HepG2 (cell line): ENCODE results near the gene DIABLO. TPM values are rescaled to one million over a fixed set of nuclear protein-coding genes. Genes with fewer than 3 reads are reported as not detected.
A peak's percentile ranks its signal among the peaks of the same experiment; 100 is the strongest.

Source experiments
- ATAC-seq: fragments of 200-7000 bp; cut with Tn5 transposase; 3 replicates; pipeline ENCODE4 v1.9.1; 2020; ENCODE audit warnings: mild to moderate bottlenecking, moderate library complexity
- BruUV-seq: library from RNA; stranded (reverse); fragments of 400-500 nt; replicated peaks from 2 replicates; lab custom pipeline; 2021; lab: Mats Ljungman, UMichigan
- CTCF ChIA-PET: fragments of 300-600 bp; formaldehyde crosslinking; extraction: SDS; loops from one replicate; lab custom pipeline; 2021; ENCODE audit warnings: low total read pairs, inconsistent platforms, low intra/inter-chr PET ratio; lab: Yijun Ruan, JAX
- POLR2A ChIA-PET: fragments of 350-600 bp; sonication (Branson Sonifier 250); formaldehyde crosslinking; loops from one replicate; lab custom pipeline; 2020; ENCODE audit warnings: antibody characterized with exemption, inconsistent platforms; lab: Yijun Ruan, JAX
- DNase-seq: peaks from one replicate; pipeline ENCODE4 v3.0.0-alpha.2; 2015; ENCODE audit warnings: low spot score
- FAIRE-seq: peaks from 3 replicates; lab custom pipeline; 2011; peaks lifted over from hg19 to GRCh38; lab: Jason Lieb, UNC
- H2AFZ ChIP-seq: one replicate; pipeline ENCODE4 v1.6.1; 2011; ENCODE audit warnings: low read length, inconsistent platforms
- H3K27ac ChIP-seq: fragments of 300-600 bp; 3 replicates; pipeline ENCODE4 v1.8.0; 2011; ENCODE audit warnings: mixed run types, mild to moderate bottlenecking, mixed read lengths, low read length, inconsistent platforms; ENCODE audit not compliant: insufficient read depth; ENCODE audit errors: extremely low read length
- H3K27me3 ChIP-seq, 2 experiments: fragments of 200-600 bp in 1 of 2; 2 replicates in 1 of 2; 3 replicates in 1 of 2; pipeline versions ENCODE4 v1.6.0 to v1.8.0; 2011; ENCODE audit warnings: low read length in 2 of 2, mild to moderate bottlenecking in 2 of 2, moderate library complexity in 2 of 2, inconsistent platforms in 1 of 2; ENCODE audit not compliant: insufficient read depth in 2 of 2, control insufficient read depth in 1 of 2
- H3K36me3 ChIP-seq, 2 experiments: fragments of 200-600 bp in 1 of 2; replicated peaks in 1 of 2; 2 replicates in 1 of 2; 3 replicates in 1 of 2; pipeline versions ENCODE4 v1.5.1 to v1.8.0; 2011; ENCODE audit warnings: low read length in 2 of 2, inconsistent platforms in 1 of 2; ENCODE audit not compliant: insufficient read depth in 2 of 2, control insufficient read depth in 1 of 2
- H3K4me1 ChIP-seq: 2 replicates; pipeline ENCODE4 v1.5.1; 2012; ENCODE audit warnings: low read length, inconsistent platforms; ENCODE audit not compliant: insufficient read depth
- H3K4me2 ChIP-seq: 2 replicates; pipeline ENCODE4 v1.6.0; 2011; ENCODE audit warnings: low read depth, low read length, inconsistent platforms
- H3K4me3 ChIP-seq, 3 experiments: fragments of 200-600 bp in 1 of 3; sonication (generic), shearing (Covaris generic) in 1 of 3; replicated peaks in 1 of 3; 2 replicates each; pipeline ENCODE4 v1.5.1; 2011 to 2016; ENCODE audit warnings: low read length in 3 of 3, inconsistent platforms in 2 of 3, low read depth in 2 of 3, mild to moderate bottlenecking in 2 of 3, control low read depth in 1 of 3, mixed read lengths in 1 of 3; ENCODE audit not compliant: insufficient read depth in 1 of 3
- H3K79me2 ChIP-seq: one replicate; pipeline ENCODE4 v1.6.1; 2011; ENCODE audit warnings: low read length, inconsistent platforms; ENCODE audit not compliant: insufficient read depth
- H3K9ac ChIP-seq: 2 replicates; pipeline ENCODE4 v1.6.0; 2011; ENCODE audit warnings: mild to moderate bottlenecking, low read depth, low read length, inconsistent platforms; ENCODE audit not compliant: insufficient read depth
- H3K9me3 ChIP-seq: 2 replicates; pipeline ENCODE4 v1.5.1; 2012; ENCODE audit warnings: mild to moderate bottlenecking, low read length
- H4K20me1 ChIP-seq: 2 replicates; pipeline ENCODE4 v1.6.0; 2011; ENCODE audit warnings: inconsistent platforms, mild to moderate bottlenecking, low read length, moderate library complexity; ENCODE audit not compliant: insufficient read depth
- AGO1 ChIP-seq: fragments of 200-400 bp; formaldehyde crosslinking; IDR thresholded peaks from 2 replicates; pipeline ENCODE4 v1.6.1; 2017; ENCODE audit warnings: mild to moderate bottlenecking, low read depth, low read length, moderate library complexity; ENCODE audit not compliant: poor library complexity, severe bottlenecking
- AGO2 ChIP-seq: fragments of 200-400 bp; formaldehyde crosslinking; optimal IDR thresholded peaks from 2 replicates; pipeline ENCODE3; 2017; ENCODE audit warnings: mild to moderate bottlenecking, low read depth, low read length, moderate library complexity
- CENPX ChIP-seq: sonication (generic); formaldehyde crosslinking; IDR thresholded peaks from 2 replicates; pipeline ENCODE4 v1.9.0; 2021; ENCODE audit warnings: mild to moderate bottlenecking, missing genetic modification reagents, moderate library complexity
- HES4 ChIP-seq: sonication (generic); formaldehyde crosslinking; IDR thresholded peaks from 2 replicates; pipeline ENCODE4 v1.9.0; 2021; ENCODE audit warnings: mild to moderate bottlenecking, missing genetic modification reagents, borderline replicate concordance
- NRL ChIP-seq: sonication (generic); formaldehyde crosslinking; IDR thresholded peaks from 2 replicates; pipeline ENCODE4 v1.5.0; 2020; ENCODE audit warnings: missing genetic modification reagents, mild to moderate bottlenecking, moderate library complexity, borderline replicate concordance
- PAF1 ChIP-seq: IDR thresholded peaks from 2 replicates; pipeline ENCODE4 v1.6.1; 2016; ENCODE audit warnings: missing genetic modification reagents, missing compliant biosample characterization
- POLR2A ChIP-seq, 2 experiments: IDR thresholded peaks; 2 replicates each; pipeline ENCODE4 v1.6.1; 2011; ENCODE audit warnings: low read depth in 2 of 2, low read length in 2 of 2, mild to moderate bottlenecking in 1 of 2, moderate library complexity in 1 of 2; ENCODE audit not compliant: insufficient read depth in 1 of 2
- POLR2AphosphoS2 ChIP-seq: IDR thresholded peaks from 2 replicates; pipeline ENCODE4 v1.6.1; 2011; ENCODE audit warnings: low read depth, low read length, improper control_type of control experiment
- RBM22 ChIP-seq: fragments of 200-400 bp; formaldehyde crosslinking; optimal IDR thresholded peaks from 2 replicates; pipeline ENCODE3; 2017; ENCODE audit warnings: mild to moderate bottlenecking, low read length, moderate library complexity
- TGIF2 ChIP-seq: IDR thresholded peaks from 2 replicates; pipeline ENCODE4 v1.6.1; 2016; ENCODE audit warnings: control low read depth, missing compliant biosample characterization
- ZBTB38 ChIP-seq: sonication (generic); formaldehyde crosslinking; IDR thresholded peaks from 2 replicates; pipeline ENCODE4 v1.5.1; 2020; ENCODE audit warnings: mild to moderate bottlenecking, missing genetic modification reagents
- ZBTB44 ChIP-seq: sonication (generic); formaldehyde crosslinking; IDR thresholded peaks from 2 replicates; pipeline ENCODE4 v1.4.0; 2020; ENCODE audit warnings: missing genetic modification reagents
- ZNF230 ChIP-seq: sonication (generic); formaldehyde crosslinking; IDR thresholded peaks from 2 replicates; pipeline ENCODE4 v1.4.0; 2020; ENCODE audit warnings: mild to moderate bottlenecking, missing genetic modification reagents
- WGBS: methylation state at CpG from one replicate; pipeline ENCODE4 v1.1.6; 2017; ENCODE audit warnings: low lambda C conversion rate; 5-methylcytosine and 5-hydroxymethylcytosine counted together
- in situ Hi-C: cut with HindIII; loops from 2 replicates; pipeline ENCODE4 v1.10.0; 2017; ENCODE audit warnings: low pct_unique_long_range_greater_than_20kb; ENCODE audit not compliant: extremely low pct_ligation_motif_present
- intact Hi-C: fragments of 100-400 bp; cut with micrococcal nuclease; formaldehyde crosslinking; loops from one replicate; pipeline ENCODE4 v1.10.0; 2022; ENCODE audit not compliant: unreplicated experiment
- polyA plus RNA-seq, 8 experiments: library from polyadenylated mRNA; depleted of rRNA in 3 of 8; stranded (reverse) in 7 of 8; unstranded in 1 of 8; fragments of >200 nt; fragmentation: Illumina TruSeq in 4 of 8; extraction: Trizol in 4 of 8; gene quantifications; 2 replicates each; pipeline versions ENCODE4 v1.2.1 to v1.2.3, GENCODE V29; 2011 to 2016; ENCODE audit warnings: low read depth in 4 of 8, missing spikeins in 1 of 8, mixed read lengths in 1 of 8; ENCODE audit not compliant: insufficient read depth in 1 of 8
- total RNA-seq, 5 experiments: library from RNA; depleted of rRNA; stranded (reverse); fragments of >200 nt; fragmentation: Illumina TruSeq; extraction: Trizol; gene quantifications; 2 replicates each; pipeline ENCODE4 v1.2.3, GENCODE V29; 2016; ENCODE audit warnings: low read depth in 1 of 5
- TF ChIP-seq, protein P1 (sequence below): IDR thresholded peaks from 2 replicates; pipeline ENCODE4 v1.6.1; 2016; ENCODE audit warnings: low read depth, borderline replicate concordance

DIABLO gene
- total and polyA plus RNA-seq, 2 of the 13 experiments (the other 11 are each of a cell fraction or from before 2014, with no cell fraction given), result 20.7 to 70.9 TPM

GRCh38 chr12:122206976-122207375 lies 18.9 kb downstream of the DIABLO start:
- 0 out of 2 replicates have a peak, but pooled peaks cover 2% of the 10 kb centered on the region for H4K20me1 ChIP-seq
- H3K4me3 ChIP-seq, result no peak overlapping the region
- no peak overlapping the region for H3K9ac ChIP-seq
- no peak for FAIRE-seq
- H3K4me1 ChIP-seq, result peaks cover 8% of the 10 kb centered on the region; the same call in 1 of the 2 replicates
- no peaks in the 10 kb centered on the region for H3K79me2 ChIP-seq
- no peak for ATAC-seq
- DNase-seq, result no peak
- 92% methylated on average over 2 of the region's 8 CpGs for WGBS
- intact Hi-C loops, result no loop called here
- H3K4me2 ChIP-seq, result no peak overlapping the region
- H2AFZ ChIP-seq, result no peak overlapping the region
- CTCF ChIA-PET, result no interaction called here
- peaks cover 12 to 28% of the 10 kb centered on the region in 2 experiments for H3K36me3 ChIP-seq
- no TSS peak for BruUV-seq
- H3K27me3 ChIP-seq, result peaks cover 6 to 29% of the 10 kb centered on the region in 2 experiments
- H3K9me3 ChIP-seq, result no peaks in the 10 kb centered on the region
- H3K27ac ChIP-seq, result no peak overlapping the region
- TF ChIP-seq HES4 (CRISPR knock-in tag) (no peak), POLR2AphosphoS2 (0 out of 2 replicates have a peak, but pooled peaks have one; percentile 36), CENPX (CRISPR knock-in tag) (no peak), TGIF2 (CRISPR knock-in tag) (no peak)
- TF ChIP-seq, all 625 proteins: peak for 1
- in situ Hi-C loops, result no loop called here
- POLR2A ChIA-PET, result interaction anchor here (1.6 kb wide), 1 partner anchor 18 kb away, joined by 3 read pairs; no protein-coding TSS in a partner anchor

DNA sequence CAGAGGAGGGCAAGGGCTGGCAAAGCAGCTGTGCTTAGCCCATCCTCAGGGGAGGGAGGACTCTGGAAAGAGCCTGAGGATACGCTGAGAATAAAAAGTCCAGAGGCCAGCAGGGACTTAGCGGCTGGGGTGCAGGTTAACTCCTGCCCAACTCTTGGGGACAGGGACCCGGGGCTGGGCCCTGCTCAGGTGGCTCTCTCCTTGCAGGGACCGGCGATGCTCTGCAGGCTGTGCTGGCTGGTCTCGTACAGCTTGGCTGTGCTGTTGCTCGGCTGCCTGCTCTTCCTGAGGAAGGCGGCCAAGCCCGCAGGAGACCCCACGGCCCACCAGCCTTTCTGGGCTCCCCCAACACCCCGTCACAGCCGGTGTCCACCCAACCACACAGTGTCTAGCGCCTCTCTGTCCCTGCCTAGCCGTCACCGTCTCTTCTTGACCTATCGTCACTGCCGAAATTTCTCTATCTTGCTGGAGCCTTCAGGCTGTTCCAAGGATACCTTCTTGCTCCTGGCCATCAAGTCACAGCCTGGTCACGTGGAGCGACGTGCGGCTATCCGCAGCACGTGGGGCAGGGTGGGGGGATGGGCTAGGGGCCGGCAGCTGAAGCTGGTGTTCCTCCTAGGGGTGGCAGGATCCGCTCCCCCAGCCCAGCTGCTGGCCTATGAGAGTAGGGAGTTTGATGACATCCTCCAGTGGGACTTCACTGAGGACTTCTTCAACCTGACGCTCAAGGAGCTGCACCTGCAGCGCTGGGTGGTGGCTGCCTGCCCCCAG lies 19.6 kb downstream of the DIABLO start:
- H3K79me2 ChIP-seq, result no peaks in the 10 kb centered on the region
- H2AFZ ChIP-seq, result no peak overlapping the region
- H3K36me3 ChIP-seq, result peaks cover 10 to 21% of the 10 kb centered on the region in 2 experiments
- ATAC-seq (peak; percentile 10), DNase-seq (no peak), FAIRE-seq (no peak)
- peaks cover 10% of the 10 kb centered on the region for H3K4me1 ChIP-seq
- in situ Hi-C loops (no loop called here), intact Hi-C loops (no loop called here)
- POLR2A ChIA-PET, result interaction anchor here (1.6 kb wide), 1 partner anchor 19 kb away, joined by 3 read pairs; no protein-coding TSS in a partner anchor
- H3K9ac ChIP-seq, result no peak overlapping the region
- no TSS peak for BruUV-seq
- TF ChIP-seq, protein P1, sequence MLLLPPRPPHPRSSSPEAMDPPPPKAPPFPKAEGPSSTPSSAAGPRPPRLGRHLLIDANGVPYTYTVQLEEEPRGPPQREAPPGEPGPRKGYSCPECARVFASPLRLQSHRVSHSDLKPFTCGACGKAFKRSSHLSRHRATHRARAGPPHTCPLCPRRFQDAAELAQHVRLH (CRISPR knock-in tag), result no peak
- TF ChIP-seq ZNF230 (CRISPR knock-in tag) (no peak), POLR2A (IDR thresholded peaks at IDR 0.05; ENCODE audit: insufficient read depth in 1 of 2, low read depth in 2 of 2, low read length in 2 of 2) (peak in 1 of 2 experiments; percentile 47; a peak in 1 of 4 replicates), AGO2 (peak; percentile 95), ZBTB44 (CRISPR knock-in tag) (no peak), RBM22 (peak; percentile 31), PAF1 (CRISPR knock-in tag) (peak; percentile 84; the same call in 1 of the 2 replicates), ZBTB38 (CRISPR knock-in tag) (0 out of 2 replicates have a peak, but pooled peaks have one; percentile 39), NRL (CRISPR knock-in tag) (peak; percentile 24; the same call in 1 of the 2 replicates), AGO1 (peak; percentile 79)
- H4K20me1 ChIP-seq, result 0 out of 2 replicates have a peak, but pooled peaks cover 2% of the 10 kb centered on the region
- WGBS, result 90% methylated on average over 13 of the region's 27 CpGs
- H3K27me3 ChIP-seq, result peaks cover 6 to 36% of the 10 kb centered on the region in 2 experiments
- no peak overlapping the region for H3K27ac ChIP-seq
- no peaks in the 10 kb centered on the region for H3K9me3 ChIP-seq
- H3K4me2 ChIP-seq, result no peak overlapping the region
- no peak overlapping the region for H3K4me3 ChIP-seq
- CTCF ChIA-PET, result no interaction called here
